Fibroblast of skin of left quadriceps (primary cell): ENCODE measurements around the gene PARP12.

Experiments used
- DNase-seq, 2 experiments: peaks; one replicate each; pipeline ENCODE4 v3.0.0-alpha.2; 2013; ENCODE audit warnings: low read depth in 2 of 2

The PARP12 gene

GRCh38 chr7:140059273-140060242 lies 3.2 kb downstream of the PARP12 start:
- DNase-seq = peak; percentile 59 to 66

GRCh38 chr7:140058517-140058916 lies 4.2 kb downstream of the PARP12 start:
- DNase-seq = no peak

- DNase-seq = no peak
Measured at GRCh38 chr7:140057143-140057535, 5.6 kb downstream of the PARP12 start.

DNA sequence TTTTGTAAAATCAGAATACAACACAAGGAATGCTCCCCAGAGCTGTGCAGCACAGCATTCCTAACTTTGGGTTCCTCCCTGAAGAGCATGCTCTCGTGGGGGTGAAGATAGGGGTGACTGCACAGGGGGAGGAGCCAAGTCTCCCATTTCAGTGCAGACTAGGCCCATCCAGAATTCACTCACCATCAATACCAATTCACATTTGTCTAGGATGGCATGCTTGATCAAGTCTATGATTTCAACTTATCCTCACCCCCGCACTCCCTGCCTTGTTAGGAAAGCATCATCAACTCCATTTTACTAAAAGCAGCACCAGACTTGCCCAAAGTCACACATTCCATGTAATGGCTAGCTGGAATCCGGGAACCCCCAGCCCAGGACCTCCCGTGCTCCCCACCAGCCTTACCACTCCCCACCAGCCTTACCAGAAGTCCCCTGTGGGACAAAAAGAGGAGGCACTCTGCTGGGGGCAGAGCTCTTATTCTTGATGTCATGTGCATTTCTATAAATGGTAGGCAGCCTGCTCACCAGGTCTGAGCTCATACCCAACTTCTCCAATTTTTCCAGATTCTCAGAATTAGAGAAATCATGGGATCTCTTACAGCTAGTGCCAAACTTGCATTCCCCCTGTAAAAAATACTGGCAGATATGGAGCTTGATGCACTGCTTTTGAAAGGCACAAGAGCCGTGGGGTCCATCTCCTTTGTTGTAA lies 6.2 kb downstream of the PARP12 start:
- no peak for DNase-seq

DNA sequence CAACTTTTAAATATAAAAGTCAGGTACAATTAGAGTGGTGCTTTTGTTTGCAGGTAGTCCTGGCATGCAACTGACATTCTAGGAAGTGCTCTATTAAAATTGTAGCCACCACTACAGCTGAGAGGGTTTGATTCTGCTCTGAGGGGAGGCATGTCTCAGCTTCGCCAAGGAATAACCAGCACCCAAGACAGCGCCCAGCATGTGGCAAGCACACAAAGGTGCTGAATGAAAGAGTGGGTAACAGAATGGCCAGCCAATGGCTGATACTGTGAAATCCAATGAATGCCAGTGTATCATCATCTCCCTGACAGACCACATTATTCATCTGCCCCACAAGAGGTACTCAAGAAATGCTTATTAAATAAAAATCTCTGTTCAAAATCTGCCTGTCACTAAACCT lies 6.9 kb downstream of the PARP12 start:
- DNase-seq = no peak

DNA sequence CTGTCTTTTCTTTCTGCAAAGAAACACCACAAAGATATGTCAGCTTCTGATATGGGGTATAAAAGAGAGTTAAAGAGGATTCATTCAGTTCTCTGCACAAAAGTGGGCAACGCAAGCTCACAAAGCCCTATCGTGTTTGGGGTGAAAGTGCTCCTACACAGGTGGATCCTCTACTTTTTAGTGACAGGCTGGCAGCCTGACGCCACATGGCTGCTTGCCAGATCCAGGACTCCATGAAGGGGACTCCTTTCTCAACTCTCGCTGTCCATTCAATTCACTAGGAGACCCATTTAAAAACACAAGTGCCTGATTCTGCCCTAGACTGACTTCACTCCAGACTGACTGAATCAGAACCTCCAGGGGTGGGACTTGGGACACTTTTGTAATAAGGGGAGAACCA lies 8.0 kb downstream of the PARP12 start:
- no peak for DNase-seq

DNA sequence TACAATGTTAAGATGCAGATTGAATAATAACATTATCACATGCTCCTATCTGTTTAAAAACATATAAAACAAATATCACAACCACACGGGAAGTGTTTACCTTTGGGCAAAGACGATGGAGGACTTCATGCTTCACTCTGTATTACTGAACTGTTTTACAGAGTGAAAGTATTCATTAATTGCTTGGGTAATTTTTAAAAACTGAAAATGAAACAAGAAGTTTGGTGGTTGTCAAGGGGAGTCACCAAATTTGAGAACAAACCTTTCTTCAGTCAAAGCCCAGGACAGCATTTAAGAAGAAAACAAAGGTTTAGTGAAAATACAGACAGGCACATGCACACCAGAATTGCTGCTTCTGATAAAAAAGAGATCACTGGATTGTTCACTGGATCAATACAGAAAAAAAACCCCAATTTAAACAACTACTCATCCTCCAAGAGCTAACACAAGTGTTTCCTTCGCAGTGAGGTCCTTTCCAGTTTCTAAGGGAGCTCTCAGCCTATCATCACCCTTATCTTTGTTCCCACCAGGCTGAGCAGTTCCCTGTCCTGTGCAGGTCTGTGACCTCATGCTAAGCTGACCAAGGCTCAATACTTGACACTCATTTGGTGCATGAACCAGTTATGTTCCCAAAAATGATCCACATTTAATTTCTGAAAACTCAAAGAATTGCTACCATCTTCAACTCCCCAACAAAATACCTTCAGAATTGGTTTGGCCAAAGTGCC lies 8.8 kb downstream of the PARP12 start:
- no peak for DNase-seq

GRCh38 chr7:140051820-140052219 lies 10.9 kb downstream of the PARP12 start:
- no peak for DNase-seq

DNA sequence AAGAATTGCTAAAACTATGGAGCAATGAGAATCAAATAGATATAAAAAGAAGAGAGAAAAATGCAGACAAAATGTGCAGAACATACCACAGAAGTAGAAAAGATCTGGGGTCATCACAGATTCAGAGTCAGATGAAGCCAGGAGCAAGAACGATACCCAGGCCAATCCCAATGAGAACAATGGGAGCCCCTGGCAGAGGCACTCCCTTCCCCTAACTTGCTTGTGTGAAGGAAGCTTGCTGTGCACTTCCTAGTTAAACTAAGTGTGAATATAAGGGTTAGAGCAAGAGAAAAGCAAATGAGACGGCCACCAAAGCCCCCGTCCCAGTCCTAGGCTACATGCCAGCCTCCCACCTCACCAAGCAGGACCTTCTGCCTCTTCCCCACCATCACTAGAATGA lies 12.7 kb downstream of the PARP12 start:
- no peak for DNase-seq

GRCh38 chr7:140049339-140050024 lies 13.3 kb downstream of the PARP12 start:
- no peak for DNase-seq

- DNase-seq = no peak
Measured at GRCh38 chr7:140048989-140049338, 13.8 kb downstream of the PARP12 start.

- no peak for DNase-seq
Measured at GRCh38 chr7:140048138-140048537, 14.6 kb downstream of the PARP12 start.

DNA sequence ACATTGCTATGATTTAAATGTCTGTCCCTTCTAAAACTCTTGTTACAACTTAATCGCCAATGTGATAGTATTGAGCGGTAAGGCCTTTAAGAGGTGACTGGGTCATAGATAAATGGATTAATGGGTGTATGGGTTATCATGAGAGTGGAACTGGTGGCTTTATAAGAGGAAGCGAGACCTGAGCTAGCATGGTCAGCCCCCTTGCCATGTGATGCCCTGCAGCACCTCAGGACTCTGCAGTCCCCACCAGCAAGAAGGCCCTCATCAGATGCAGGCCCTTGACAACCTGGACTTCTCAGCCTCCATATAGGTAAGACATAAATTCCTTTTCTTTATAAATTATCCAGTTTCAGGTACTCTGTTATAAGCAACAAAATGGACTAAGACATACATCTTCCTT lies 15.6 kb downstream of the PARP12 start:
- no peak for DNase-seq

DNA sequence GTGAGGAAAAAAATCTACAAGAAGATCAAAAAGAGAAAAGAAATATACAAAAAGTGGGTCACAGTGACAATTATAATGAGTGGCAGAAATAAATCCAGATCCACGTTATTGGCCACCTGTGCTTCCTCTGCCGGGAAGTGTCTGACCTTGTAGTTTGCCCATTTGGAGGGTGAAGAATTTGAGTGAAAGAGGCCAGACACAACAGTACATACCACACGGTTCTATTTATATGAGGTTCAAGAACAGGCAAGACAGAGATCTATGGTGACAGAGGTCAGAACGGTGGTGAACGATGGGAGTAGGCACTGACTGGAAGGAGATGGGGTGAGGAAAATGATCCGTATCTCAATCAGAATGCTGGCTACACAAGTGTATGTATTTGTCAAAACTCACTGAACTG lies 17.1 kb downstream of the PARP12 start:
- DNase-seq = no peak

- DNase-seq = no peak
Measured at GRCh38 chr7:140044251-140044650, 18.5 kb downstream of the PARP12 start.

- no peak for DNase-seq
Measured at GRCh38 chr7:140042386-140042670, 20.4 kb downstream of the PARP12 start.

GRCh38 chr7:140041659-140042385 lies 20.9 kb downstream of the PARP12 start:
- DNase-seq = peak; percentile 37 to 43

- DNase-seq = no peak
Measured at GRCh38 chr7:140039896-140040295, 22.9 kb downstream of the PARP12 start.

GRCh38 chr7:140039066-140039465 lies 23.7 kb downstream of the PARP12 start:
- DNase-seq = no peak

- DNase-seq = no peak
Measured at GRCh38 chr7:140036224-140036962, 26.4 kb downstream of the PARP12 start.
